NCI-H1436 (cell line): ENCODE data around the gene ZNF483.
"Not testable (repeated sequence)": the region's sequence is repeated elsewhere in the genome, so short reads cannot be mapped to it uniquely, and the experiment has no call there.

Experiments
- DNase-seq: peaks from one replicate; lab custom pipeline; 2025; lab: John Stamatoyannopoulos, UW

The ZNF483 gene

DNA sequence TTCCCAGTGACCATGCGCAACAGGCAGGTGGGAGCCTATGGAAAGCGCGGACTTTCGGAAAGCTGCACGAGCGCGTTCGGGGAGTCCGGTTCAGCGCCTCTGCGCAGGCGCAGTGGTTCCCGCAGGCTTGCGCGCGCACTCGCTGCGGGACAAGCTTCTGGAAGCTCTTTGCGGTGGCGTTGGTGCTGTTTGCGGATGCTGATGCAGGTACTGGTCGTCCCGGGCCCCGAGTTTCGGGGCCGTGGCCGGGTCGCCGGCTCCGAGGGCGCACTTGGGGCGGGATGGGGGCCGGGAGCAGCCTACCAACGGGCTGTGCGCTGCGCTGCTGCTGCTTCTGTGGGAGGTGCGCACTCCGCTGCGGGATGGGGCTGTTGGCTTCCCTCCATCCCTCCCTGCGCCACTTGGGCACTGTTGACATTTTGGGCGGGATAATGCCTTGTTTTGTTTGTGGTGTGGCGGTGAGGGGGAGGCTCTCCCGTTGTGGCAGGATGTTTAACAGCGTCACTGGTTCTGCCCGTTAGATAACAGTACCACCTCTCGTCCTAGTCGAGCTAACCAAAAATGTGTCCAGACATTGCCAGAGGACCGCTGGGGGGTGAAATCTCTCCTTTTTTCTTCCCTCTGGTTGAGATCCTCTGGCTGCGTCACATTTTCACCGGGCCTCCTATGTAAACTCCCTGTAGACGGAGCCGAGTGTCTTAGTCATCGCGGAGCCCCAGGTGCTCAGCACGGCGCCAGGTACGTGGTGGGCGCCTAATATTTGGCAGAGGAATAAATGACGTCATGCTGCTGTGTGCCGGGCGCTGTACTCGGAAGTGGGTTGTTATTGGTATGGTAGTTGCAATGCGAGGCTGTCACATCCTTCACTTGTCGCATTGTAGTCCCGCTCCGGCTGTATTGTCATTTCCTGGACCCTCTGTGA is at the start of gene ZNF483:
ZNF483 (plus strand) TSS at position 124 of the 922 bp plus-strand sequence. CDS start 2,217 bp downstream, outside the sequence.
- peak; percentile 86 for DNase-seq

- DNase-seq = no peak
Measured at GRCh38 chr9:111475195-111475594, 49.8 kb upstream of the ZNF483 start.

DNA sequence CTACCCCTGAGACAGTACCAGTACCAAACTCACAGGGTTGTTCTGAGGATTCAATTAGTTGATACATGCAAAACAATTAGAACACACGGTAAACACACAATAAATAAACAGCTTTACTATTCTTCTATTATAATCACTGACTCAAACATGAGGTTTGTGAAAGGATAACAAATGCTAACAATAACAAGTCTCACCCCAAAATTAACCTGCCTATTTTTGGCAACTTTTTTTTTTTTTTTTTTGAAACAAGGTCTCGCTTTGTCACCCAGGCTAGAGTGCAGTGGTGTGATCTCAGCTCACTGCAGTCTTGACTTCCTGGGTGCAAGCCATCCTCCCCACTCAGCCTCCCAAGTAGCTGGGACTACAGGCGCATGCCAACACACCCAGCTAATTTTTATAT is 47.3 kb upstream of the ZNF483 start:
- no peak for DNase-seq

- no peak for DNase-seq
Measured at GRCh38 chr9:111481885-111482636, 42.9 kb upstream of the ZNF483 start.

DNA sequence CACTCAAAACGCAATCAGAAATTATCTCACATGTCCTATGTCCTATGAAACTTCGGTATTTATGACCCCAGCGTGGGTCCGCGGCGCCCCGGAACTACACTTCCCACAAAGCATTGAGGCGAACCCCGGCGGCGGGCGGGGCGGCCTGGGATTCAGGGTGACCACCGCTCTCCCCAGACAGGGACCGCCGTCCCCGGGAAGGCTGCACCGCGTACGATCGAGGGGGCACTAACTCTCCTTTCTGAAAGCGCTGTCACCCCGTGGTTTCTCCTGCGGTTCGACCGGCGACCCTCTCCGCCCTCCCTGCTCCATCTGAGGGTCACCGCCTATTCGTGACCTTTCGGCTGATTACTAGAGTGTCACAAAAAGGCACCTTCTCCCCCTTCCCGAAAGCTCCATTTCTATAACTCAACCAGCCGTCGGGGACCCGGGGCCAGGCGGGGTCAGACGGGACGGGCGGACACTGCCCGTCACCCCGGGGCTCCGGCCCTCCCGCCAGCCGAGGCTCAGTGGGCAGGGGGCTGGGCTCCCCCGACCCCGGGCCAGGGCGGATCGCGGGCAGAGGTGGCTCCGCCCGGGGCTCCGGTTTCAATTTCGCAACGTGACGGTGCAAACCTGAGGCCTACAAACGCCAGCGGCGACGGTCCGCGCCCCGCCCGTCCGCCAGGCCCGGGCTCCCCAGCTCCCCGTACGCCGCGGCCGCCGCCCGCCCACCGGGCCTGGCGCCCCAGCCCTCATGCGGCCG is 42.1 kb upstream of the ZNF483 start:
- DNase-seq = peak; percentile 48

GRCh38 chr9:111483439-111483857 is 41.5 kb upstream of the ZNF483 start:
- DNase-seq = peak; percentile 48

DNA sequence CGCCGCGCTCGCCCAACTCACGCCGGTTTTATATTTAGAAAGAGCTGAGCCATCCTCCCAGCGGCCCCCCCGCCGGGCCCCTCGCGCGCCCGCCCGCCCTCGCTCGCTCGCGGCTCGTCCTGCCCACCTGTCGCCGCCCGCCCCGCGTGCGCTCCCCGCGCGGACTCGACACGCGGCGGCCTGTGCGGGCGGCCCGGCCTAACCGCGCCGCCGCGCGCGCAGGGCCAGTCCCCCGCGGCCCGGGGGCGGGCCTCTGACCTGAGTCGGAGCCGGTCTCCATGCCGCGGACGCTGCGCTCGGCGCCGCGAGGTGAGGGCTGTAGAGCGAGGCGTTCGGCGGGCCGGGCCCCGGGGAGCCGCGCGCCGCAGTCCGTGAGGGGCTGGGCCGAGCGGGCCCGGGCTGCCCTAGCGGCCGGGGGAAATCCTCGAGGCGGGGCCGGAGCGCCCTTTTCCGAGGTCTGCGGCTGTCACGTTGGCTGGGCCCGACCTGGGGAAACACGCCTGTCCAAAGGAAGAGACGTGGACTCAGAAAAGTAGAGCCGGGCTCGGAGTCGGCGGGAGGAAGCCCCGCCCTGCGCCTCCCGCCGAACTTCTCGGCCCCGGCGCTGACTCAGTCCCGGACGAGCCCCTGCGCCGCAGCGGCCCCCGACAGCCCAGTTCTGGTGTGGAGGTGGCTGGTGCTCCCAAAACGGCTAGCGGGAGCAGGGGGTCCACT is 41.0 kb upstream of the ZNF483 start, which contains the start of gene ECPAS:
ECPAS (minus strand) TSS at position 526 of the 714 bp plus-strand sequence. CDS start 11,465 bp downstream, outside the sequence.
- peak; percentile 33 for DNase-seq

DNA sequence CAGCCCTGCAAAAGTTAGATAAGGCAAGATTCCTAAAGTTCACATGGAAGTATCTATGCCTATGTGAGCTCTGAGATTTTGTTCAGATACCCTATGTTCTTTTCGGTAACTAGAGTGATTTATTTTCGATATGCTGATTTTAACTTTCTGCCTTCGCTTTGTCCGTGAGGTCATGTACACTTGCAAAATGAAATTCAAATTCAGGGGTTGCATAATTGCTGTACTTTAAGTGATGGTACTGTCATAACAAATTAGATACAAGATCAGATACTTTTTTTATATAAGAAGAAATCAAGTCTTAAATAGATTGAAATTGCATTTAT is 40.4 kb upstream of the ZNF483 start:
- no peak for DNase-seq

DNA sequence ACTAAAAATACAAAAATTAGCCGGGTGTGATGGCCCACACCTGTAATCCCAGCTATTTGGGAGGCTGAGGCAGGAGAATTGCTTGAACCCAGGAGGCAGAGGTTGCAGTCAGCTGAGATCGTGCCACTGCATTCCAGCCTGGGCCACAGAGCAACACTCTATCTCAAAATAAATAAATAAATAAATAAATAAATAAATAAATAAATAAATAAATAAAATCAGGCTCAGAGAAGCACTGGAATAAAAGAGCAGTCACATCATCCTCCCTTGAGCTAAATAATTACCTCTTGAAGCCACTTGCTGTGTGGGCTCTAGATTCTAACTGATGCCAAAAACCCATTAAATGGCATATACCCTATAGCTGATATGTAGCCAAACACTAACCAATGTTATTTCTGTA is 27.8 kb upstream of the ZNF483 start:
- not testable (repeated sequence) for DNase-seq

GRCh38 chr9:111501005-111501562 is 23.9 kb upstream of the ZNF483 start:
- DNase-seq = no peak

GRCh38 chr9:111501648-111502047 is 23.3 kb upstream of the ZNF483 start:
- DNase-seq = no peak

GRCh38 chr9:111502506-111502905 is 22.5 kb upstream of the ZNF483 start:
- DNase-seq = no peak

DNA sequence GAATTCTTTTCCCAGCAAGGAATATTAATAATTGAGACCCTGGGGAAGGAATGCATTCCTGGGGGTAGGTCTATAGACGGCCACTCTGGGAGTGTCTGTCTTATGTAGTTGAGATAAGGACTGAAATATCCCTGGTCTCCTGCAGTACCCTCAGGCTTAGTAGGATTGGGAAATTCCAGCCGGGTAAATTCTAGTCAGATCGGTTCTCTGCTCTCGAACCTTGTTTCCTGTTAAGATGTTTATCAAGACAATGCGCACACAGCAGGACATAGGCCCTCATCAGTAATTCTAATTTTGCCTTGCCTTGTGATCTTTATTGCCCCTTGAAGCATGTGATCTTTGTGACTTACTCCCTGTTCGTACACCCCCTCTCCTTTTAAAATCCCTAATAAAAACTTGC is 13.4 kb upstream of the ZNF483 start:
- DNase-seq = not testable (repeated sequence)

DNA sequence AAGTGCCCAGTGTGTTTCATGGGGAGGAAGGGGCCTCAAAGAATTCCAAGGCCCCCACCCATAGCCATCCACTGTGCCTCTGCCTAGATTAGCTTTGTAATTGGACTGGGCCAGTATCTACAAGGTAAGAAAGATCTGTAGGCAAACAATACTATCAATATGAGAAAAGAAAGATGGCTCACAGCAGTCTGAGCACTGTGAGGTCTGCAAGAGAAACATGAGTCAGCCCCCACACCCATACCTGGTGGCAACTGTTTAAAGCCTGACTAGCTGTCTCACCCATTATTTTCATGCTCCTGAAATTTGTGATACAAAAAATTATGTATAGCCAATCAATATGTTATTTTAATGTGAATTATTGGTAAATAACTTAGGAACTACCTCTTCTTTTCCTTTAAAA is 10.0 kb upstream of the ZNF483 start:
- DNase-seq = no peak

- no peak for DNase-seq
Measured at GRCh38 chr9:111516061-111516465, 8.9 kb upstream of the ZNF483 start.

DNA sequence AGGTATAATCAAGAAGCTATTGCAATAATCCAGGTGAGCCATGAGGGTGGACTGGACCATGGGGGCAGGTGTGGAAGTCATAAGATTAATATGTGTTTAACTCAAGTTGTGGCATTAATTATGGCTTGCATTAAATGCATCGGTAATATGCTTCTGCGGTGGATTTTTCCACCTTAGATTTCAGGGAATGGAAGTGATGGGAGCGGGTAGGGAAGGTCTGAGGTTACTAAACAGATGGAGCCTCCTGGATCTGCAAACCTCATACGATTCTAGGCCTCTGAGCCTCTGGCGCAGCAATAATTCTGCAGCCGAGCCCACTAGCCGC is 286 bp upstream of the ZNF483 start:
- no peak for DNase-seq

- DNase-seq = no peak
Measured at GRCh38 chr9:111527347-111527746, 2.4 kb downstream of the ZNF483 start.

DNA sequence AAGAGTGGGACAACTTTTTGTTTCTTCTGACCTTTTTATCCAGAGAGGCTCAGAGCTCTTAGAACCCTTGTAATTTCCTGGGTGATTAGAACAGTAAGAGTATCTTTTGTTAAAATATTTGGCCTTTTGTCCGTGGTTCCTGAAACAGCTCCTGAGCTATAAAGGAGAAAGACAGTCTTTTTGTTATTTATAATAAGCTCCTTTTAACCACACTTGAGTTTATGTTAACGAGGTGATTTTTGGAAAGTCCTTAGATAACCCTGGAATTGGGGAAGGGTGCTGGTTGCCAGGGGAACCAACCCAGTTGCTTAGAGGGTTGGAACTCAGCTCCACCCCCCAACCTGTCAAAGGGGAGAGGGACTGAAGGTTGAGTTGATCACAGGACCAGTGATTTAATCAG is 4.8 kb downstream of the ZNF483 start:
- no peak for DNase-seq

DNA sequence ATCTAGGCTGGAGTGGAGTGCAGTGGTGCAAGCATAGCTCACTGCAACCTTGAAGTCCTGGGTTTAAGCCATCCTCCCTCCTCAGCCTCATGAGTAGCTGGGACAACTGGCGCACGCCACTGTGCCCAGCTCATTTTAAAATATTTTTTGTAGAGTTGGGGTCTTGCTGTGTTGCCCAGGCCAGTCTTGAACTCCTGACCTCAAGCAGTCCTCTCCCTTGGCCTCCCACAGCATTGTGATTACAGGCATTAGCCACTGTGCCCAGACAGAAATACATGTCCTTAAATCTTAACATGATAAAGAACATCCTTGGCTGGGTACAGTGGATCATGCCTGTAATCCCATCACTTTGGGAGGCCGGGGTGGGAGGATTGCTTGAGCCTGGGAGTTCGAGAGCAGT is 6.7 kb downstream of the ZNF483 start:
- DNase-seq = no peak

GRCh38 chr9:111533099-111533790 is 8.3 kb downstream of the ZNF483 start:
- no peak for DNase-seq
